ENCODE data around the gene TACR2.

The TACR2 gene

GRCh38 chr10:69379800-69380199 is 36.9 kb downstream of the TACR2 start:
- in situ Hi-C loops (cut with MboI; ENCODE audit: low sequenced_read_pairs): no loop called here

- in situ Hi-C loops (cut with MboI; ENCODE audit: low sequenced_read_pairs): no loop called here
Measured at GRCh38 chr10:69377933-69378332, 38.8 kb downstream of the TACR2 start.

GRCh38 chr10:69377191-69377590 is 39.5 kb downstream of the TACR2 start:
- in situ Hi-C loops (cut with MboI; ENCODE audit: low sequenced_read_pairs): no loop called here

GRCh38 chr10:69376662-69377061 is 40.1 kb downstream of the TACR2 start:
- in situ Hi-C loops (cut with MboI; ENCODE audit: low sequenced_read_pairs): no loop called here

GRCh38 chr10:69375307-69376151 is 41.2 kb downstream of the TACR2 start:
- in situ Hi-C loops (cut with MboI; ENCODE audit: low sequenced_read_pairs): no loop called here

- in situ Hi-C loops (cut with MboI; ENCODE audit: low sequenced_read_pairs): no loop called here
Measured at GRCh38 chr10:69374931-69375306, 41.8 kb downstream of the TACR2 start.

GRCh38 chr10:69374242-69374641 is 42.5 kb downstream of the TACR2 start:
- in situ Hi-C loops (cut with MboI; ENCODE audit: low sequenced_read_pairs): no loop called here

- in situ Hi-C loops (cut with MboI; ENCODE audit: low sequenced_read_pairs): no loop called here
Measured at GRCh38 chr10:69372126-69372980, 44.4 kb downstream of the TACR2 start.

- in situ Hi-C loops (cut with MboI; ENCODE audit: low sequenced_read_pairs): no loop called here
Measured at GRCh38 chr10:69367469-69367868, 49.2 kb downstream of the TACR2 start.

GRCh38 chr10:69366738-69367137 is 50.0 kb downstream of the TACR2 start:
- in situ Hi-C loops (cut with MboI; ENCODE audit: low sequenced_read_pairs): no loop called here

- in situ Hi-C loops (cut with MboI; ENCODE audit: low sequenced_read_pairs): no loop called here
Measured at GRCh38 chr10:69364232-69364940, 52.3 kb downstream of the TACR2 start.

- in situ Hi-C loops (cut with MboI; ENCODE audit: low sequenced_read_pairs): no loop called here
Measured at GRCh38 chr10:69363666-69364065, 53.1 kb downstream of the TACR2 start.

GRCh38 chr10:69362471-69362954 is 54.2 kb downstream of the TACR2 start:
- in situ Hi-C loops (cut with MboI; ENCODE audit: low sequenced_read_pairs): no loop called here

- in situ Hi-C loops (cut with MboI; ENCODE audit: low sequenced_read_pairs): no loop called here
Measured at GRCh38 chr10:69361303-69361614, 55.5 kb downstream of the TACR2 start.

GRCh38 chr10:69360485-69361302 is 56.0 kb downstream of the TACR2 start:
- in situ Hi-C loops (cut with MboI; ENCODE audit: low sequenced_read_pairs): no loop called here

- in situ Hi-C loops (cut with MboI; ENCODE audit: low sequenced_read_pairs): no loop called here
Measured at GRCh38 chr10:69359594-69359993, 57.1 kb downstream of the TACR2 start.

GRCh38 chr10:69359148-69359547 is 57.6 kb downstream of the TACR2 start:
- in situ Hi-C loops (cut with MboI; ENCODE audit: low sequenced_read_pairs): no loop called here

- in situ Hi-C loops (cut with MboI; ENCODE audit: low sequenced_read_pairs): no loop called here
Measured at GRCh38 chr10:69358148-69358795, 58.4 kb downstream of the TACR2 start.

GRCh38 chr10:69356187-69356586 is 60.5 kb downstream of the TACR2 start:
- in situ Hi-C loops (cut with MboI; ENCODE audit: low sequenced_read_pairs): no loop called here
